ENCODE data around the gene ROM1.

DNA sequence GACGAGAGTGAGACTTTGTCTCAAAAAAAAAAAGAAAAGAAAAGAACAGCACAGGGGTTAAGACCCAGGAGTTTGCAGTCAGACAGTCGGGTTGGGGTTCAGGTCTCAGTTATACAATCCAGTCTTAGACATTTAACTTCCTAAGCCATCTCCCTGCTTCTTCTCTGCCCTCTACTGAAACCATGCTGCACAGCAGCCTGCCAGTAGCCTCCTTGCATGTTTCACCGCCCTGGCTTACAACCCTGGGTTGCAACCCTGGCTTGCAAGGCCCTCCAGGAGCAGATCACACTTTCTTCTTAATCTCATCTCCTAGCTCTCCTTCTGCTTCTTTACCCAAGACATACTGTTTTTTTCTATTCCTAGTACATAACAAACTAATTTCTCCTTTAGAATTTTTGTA is 14.7 kb downstream of the ROM1 start:
- TF ChIP-seq, protein P1, sequence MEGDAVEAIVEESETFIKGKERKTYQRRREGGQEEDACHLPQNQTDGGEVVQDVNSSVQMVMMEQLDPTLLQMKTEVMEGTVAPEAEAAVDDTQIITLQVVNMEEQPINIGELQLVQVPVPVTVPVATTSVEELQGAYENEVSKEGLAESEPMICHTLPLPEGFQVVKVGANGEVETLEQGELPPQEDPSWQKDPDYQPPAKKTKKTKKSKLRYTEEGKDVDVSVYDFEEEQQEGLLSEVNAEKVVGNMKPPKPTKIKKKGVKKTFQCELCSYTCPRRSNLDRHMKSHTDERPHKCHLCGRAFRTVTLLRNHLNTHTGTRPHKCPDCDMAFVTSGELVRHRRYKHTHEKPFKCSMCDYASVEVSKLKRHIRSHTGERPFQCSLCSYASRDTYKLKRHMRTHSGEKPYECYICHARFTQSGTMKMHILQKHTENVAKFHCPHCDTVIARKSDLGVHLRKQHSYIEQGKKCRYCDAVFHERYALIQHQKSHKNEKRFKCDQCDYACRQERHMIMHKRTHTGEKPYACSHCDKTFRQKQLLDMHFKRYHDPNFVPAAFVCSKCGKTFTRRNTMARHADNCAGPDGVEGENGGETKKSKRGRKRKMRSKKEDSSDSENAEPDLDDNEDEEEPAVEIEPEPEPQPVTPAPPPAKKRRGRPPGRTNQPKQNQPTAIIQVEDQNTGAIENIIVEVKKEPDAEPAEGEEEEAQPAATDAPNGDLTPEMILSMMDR (IDR thresholded peaks at IDR 0.05): no peak
- no peak for TF ChIP-seq POLR2A (IDR thresholded peaks at IDR 0.05)
